Measurements from ENCODE around the gene SYT2.
A peak's percentile ranks its signal among the peaks of the same experiment; 100 is the strongest.

Gene SYT2

GRCh38 chr1:202597090-202597761, 113.0 kb downstream of the SYT2 start:
- TF ChIP-seq TAF1 (IDR thresholded peaks at IDR 0.05; ENCODE audit: low read depth) (no peak), EGR1 (IDR thresholded peaks at IDR 0.05) (no peak), FOXM1 (IDR thresholded peaks at IDR 0.05; ENCODE audit: borderline replicate concordance, low read depth) (no peak), MAX (IDR thresholded peaks at IDR 0.05) (no peak), RAD21 (IDR thresholded peaks at IDR 0.05; ENCODE audit: low read depth) (no peak), YY1 (IDR thresholded peaks at IDR 0.05; ENCODE audit: low read depth) (no peak), TCF12 (IDR thresholded peaks at IDR 0.05; ENCODE audit: low read depth) (no peak), CREB1 (IDR thresholded peaks at IDR 0.05; ENCODE audit: low read depth) (no peak), ZBTB7A (IDR thresholded peaks at IDR 0.05; ENCODE audit: low read depth) (no peak), EP300 (IDR thresholded peaks at IDR 0.05; ENCODE audit: borderline replicate concordance) (no peak)

- TF ChIP-seq FOXM1 (IDR thresholded peaks at IDR 0.05; ENCODE audit: borderline replicate concordance, low read depth) (no peak), EP300 (IDR thresholded peaks at IDR 0.05; ENCODE audit: borderline replicate concordance) (no peak), RAD21 (IDR thresholded peaks at IDR 0.05; ENCODE audit: low read depth) (no peak), EGR1 (IDR thresholded peaks at IDR 0.05) (no peak), ZBTB7A (IDR thresholded peaks at IDR 0.05; ENCODE audit: low read depth) (no peak), TCF12 (IDR thresholded peaks at IDR 0.05; ENCODE audit: low read depth) (no peak), NFIC (IDR thresholded peaks at IDR 0.05) (no peak), CEBPB (IDR thresholded peaks at IDR 0.05) (no peak), TAF1 (IDR thresholded peaks at IDR 0.05; ENCODE audit: low read depth) (no peak), CREB1 (IDR thresholded peaks at IDR 0.05; ENCODE audit: low read depth) (no peak), TEAD4 (IDR thresholded peaks at IDR 0.05) (no peak), YY1 (IDR thresholded peaks at IDR 0.05; ENCODE audit: low read depth) (no peak), USF1 (IDR thresholded peaks at IDR 0.05) (no peak), MAX (IDR thresholded peaks at IDR 0.05) (no peak), REST (IDR thresholded peaks at IDR 0.05; ENCODE audit: low read depth) (no peak)
Measured at GRCh38 chr1:202596638-202597037, 113.6 kb downstream of the SYT2 start.

DNA sequence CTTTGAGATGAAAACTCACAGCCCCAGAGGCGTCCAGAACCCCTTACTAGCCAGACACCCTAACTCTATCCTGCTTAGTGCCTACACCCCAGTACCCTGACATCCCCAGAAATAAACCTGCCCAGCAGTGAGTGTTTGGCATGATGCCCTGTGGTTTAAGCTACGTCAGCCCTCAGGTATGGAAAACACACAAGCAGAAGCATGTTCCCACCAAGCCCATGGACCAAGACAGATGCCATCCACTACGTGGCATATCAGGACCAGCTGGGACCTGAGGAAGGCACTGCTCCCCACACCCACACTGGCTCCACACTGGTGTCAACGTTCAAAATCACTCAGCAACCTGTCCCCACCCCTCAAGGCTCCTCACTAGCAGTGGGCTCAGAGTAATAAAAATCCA, 116.4 kb downstream of the SYT2 start:
- TF ChIP-seq TEAD4 (IDR thresholded peaks at IDR 0.05) (peak; percentile 71), NFIC (IDR thresholded peaks at IDR 0.05) (peak; percentile 78), TCF12 (IDR thresholded peaks at IDR 0.05; ENCODE audit: low read depth) (peak; percentile 55; the same call in 1 of the 2 replicates), EP300 (IDR thresholded peaks at IDR 0.05; ENCODE audit: borderline replicate concordance) (peak; percentile 69), ZBTB7A (IDR thresholded peaks at IDR 0.05; ENCODE audit: low read depth) (no peak)

DNA sequence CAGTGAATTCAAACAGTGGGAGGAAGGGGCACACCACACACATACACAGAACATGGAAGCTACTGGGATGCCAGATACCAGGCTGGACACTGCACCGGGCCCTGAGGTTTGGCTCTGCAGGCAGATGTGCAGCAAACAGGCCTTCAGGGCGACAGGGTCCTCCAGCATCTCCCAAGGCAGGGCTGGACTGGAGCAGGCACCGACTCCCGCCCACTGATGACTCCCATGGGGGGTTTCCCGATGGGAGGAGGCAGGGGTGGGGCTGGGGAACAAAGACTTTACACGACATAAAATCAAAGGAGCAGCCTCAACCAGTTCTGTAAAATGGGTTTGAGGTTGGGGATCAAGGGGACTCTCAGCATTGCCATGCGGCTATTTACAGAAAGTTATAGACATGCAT, 118.1 kb downstream of the SYT2 start:
- TF ChIP-seq RAD21 (IDR thresholded peaks at IDR 0.05; ENCODE audit: low read depth) = no peak
- TF ChIP-seq FOXM1 (IDR thresholded peaks at IDR 0.05; ENCODE audit: borderline replicate concordance, low read depth) = no peak
- no peak for TF ChIP-seq NFIC (IDR thresholded peaks at IDR 0.05)

GRCh38 chr1:202591515-202591914, 118.7 kb downstream of the SYT2 start:
- TF ChIP-seq TEAD4 (IDR thresholded peaks at IDR 0.05) = no peak
- no peak for TF ChIP-seq YY1 (IDR thresholded peaks at IDR 0.05; ENCODE audit: low read depth)
- no peak for TF ChIP-seq EP300 (IDR thresholded peaks at IDR 0.05; ENCODE audit: borderline replicate concordance)

- TF ChIP-seq NFIC (IDR thresholded peaks at IDR 0.05) = no peak
- TF ChIP-seq CREB1 (IDR thresholded peaks at IDR 0.05; ENCODE audit: low read depth) = no peak
- TF ChIP-seq EP300 (IDR thresholded peaks at IDR 0.05; ENCODE audit: borderline replicate concordance) = no peak
- no peak for TF ChIP-seq REST (IDR thresholded peaks at IDR 0.05; ENCODE audit: low read depth)
- no peak for TF ChIP-seq CEBPB (IDR thresholded peaks at IDR 0.05)
- TF ChIP-seq ZBTB7A (IDR thresholded peaks at IDR 0.05; ENCODE audit: low read depth) = no peak
- TF ChIP-seq YY1 (IDR thresholded peaks at IDR 0.05; ENCODE audit: low read depth) = no peak
- TF ChIP-seq TAF1 (IDR thresholded peaks at IDR 0.05; ENCODE audit: low read depth) = no peak
- TF ChIP-seq RAD21 (IDR thresholded peaks at IDR 0.05; ENCODE audit: low read depth) = no peak
- no peak for TF ChIP-seq FOXM1 (IDR thresholded peaks at IDR 0.05; ENCODE audit: borderline replicate concordance, low read depth)
- TF ChIP-seq MAX (IDR thresholded peaks at IDR 0.05) = no peak
- TF ChIP-seq USF1 (IDR thresholded peaks at IDR 0.05) = no peak
- no peak for TF ChIP-seq TEAD4 (IDR thresholded peaks at IDR 0.05)
- TF ChIP-seq EGR1 (IDR thresholded peaks at IDR 0.05) = no peak
- no peak for TF ChIP-seq TCF12 (IDR thresholded peaks at IDR 0.05; ENCODE audit: low read depth)
Measured at GRCh38 chr1:202590975-202591411, 119.3 kb downstream of the SYT2 start.
